Activated CD4-positive, alpha-beta T cell treated with anti-CD3 and anti-CD28 coated beads, Interleukin-2, Interleukin-6, amounts not matched to agents 100 ng/mL and 50 ng/mL, durations not matched to agents 16 hours and 8 hours (primary cell): Measurements from ENCODE around the gene METAP2.
"Not testable (repeated sequence)": the region's sequence is repeated elsewhere in the genome, so short reads cannot be mapped to it uniquely, and the experiment has no call there.

Experiments
- DNase-seq: peaks from one replicate; pipeline ENCODE4 v3.0.0-alpha.2; 2020

The METAP2 gene

DNA sequence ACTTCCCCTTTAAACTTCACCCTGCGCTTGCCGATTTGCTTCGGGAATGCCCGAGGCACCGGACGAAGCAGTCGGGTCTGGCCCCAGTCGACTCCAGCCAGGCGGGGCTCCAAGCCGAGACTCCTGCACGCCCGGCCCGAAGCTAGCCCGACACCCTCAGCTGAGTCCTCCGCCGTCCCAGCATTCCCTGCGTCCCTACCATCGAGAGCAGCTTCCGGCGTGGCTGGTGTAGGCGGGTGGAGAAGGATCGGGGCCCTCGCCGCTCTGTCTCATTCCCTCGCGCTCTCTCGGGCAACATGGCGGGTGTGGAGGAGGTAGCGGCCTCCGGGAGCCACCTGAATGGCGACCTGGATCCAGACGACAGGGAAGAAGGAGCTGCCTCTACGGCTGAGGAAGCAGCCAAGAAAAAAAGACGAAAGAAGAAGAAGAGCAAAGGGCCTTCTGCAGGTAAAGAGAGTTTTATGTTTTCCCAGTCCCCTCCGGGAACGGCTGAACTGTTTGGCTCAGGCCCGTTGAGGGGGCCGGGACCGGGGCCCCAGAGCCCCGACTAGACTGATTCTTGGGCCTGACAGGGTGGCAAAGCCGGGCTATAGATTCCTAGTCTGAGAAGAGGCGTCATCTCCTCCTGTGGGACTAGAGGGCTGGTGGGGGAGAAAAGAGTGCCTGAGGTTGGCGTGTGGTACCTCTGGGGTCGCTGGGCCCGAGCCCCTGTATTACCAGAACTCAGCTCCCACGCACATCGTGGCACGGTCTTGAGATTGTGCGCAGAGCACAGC, at the start of gene METAP2:
Gene METAP2, plus strand, starts transcription at position 269 of the 776 bp plus-strand sequence. Its CDS starts 28 bp downstream, at position 297.
- DNase-seq = peak; percentile 96

- DNase-seq = no peak
These were observed 49.5 kb upstream of the METAP2 start for GRCh38 chr12:95424271-95424994.

DNA sequence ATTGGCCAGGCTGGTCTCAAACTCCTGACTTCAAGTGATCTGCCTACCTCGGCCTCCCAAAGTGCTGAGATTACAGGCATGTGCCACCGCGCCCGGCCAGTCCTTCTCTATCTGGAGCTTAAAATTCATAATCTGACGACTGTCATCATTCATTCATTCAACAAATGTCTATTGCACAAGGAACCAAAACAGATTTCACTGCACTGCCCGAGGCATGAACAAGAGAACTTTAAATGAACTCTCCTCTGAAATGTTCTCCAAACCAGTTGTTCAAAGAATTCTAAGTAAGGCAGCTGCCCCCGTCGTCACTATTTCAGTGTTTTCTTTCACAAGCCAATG, 44.8 kb upstream of the METAP2 start:
- no peak for DNase-seq

- DNase-seq = no peak
These were observed 42.8 kb upstream of the METAP2 start for GRCh38 chr12:95431120-95431519.

DNA sequence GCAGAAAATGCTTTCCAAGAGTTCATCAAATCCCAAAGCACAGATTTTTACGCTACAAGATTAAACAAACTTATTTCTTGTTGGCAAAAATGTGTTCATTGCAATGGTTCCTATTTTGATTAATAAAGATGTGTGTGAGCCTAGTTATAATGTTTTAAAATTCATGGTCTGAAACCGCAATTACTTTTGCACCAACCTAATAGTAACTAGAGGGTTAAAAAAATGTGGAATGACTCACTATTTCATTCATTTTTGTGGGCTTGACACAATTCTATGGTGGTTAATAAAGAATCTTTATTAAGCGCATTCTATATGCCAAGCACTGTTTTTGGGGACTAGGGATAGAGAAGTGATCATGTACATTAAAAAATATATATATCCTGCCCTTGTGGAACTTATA, 38.6 kb upstream of the METAP2 start:
- no peak for DNase-seq

DNA sequence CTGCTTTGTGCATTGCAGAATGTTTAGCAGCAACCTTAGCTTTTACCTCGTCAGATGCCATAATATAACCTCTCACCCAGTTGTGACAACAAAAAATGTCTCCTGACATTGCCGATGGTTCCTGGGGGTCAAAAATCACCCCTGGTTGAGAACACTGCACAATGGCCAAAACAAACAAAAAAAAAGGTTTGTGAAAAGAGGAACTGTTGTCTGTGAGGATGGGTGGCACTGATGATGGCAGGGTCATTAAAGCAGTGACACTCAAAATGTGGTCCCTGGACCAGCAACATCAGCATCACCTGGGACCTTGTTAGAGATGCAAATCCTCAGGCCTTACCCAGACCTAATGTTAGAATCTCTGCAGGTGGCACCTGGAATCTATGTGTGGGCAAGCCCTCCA, 36.4 kb upstream of the METAP2 start:
- DNase-seq = no peak

DNA sequence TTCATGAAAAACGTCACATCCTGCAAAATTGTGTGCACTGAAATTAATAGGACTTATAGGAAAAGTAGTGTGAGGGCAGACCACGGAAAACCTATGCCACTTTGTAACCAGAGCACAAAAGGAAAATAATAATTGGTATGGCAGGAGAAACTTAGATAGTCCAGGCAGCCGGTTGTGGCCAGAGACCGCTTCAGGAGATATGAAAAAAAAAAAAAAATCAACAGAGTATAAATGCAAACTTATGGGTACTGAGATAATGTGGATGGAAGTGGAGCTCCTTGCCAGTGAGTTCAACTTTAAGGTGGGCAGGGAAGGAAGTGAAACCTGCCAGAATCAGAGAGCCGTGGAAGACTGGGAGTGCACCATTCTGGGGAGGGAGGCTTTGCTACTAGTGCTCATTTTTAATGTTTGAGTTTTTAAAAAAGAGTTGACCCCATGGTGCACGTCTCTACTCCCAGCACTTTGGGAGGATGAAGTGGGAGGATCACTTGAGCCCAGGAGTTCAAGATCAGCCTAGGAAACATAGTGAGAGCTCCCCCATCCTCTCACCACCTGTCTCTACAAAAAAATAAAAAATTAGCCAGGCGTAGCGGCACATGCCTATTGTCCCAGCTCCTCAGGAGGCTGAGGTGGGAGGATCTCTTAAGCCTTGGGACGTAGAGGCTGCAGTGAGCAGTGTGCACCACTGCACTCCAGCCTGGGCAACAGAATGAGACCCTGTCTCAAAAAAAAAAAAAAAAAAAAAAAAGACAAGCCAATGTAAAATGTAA, 34.3 kb upstream of the METAP2 start:
- DNase-seq = no peak

DNA sequence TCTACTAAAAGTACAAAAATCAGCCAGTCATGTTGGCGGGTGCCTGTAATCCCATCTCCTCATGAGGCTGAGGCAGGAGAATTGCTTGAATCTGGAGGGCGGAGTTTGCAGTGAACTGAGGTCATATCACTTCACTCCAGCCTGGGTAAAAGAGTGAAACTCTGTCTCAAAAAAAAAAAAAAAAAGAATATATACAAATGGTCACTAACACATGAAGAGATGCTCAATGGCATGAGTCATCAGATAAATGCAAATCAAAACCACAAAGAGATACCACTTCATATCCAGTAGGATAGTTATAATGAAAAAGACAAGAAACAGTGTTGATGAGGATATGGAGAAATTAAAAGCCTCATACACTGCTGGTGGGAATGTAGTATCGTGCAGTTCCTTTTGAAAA, 33.6 kb upstream of the METAP2 start:
- no peak for DNase-seq

GRCh38 chr12:95443459-95443858, 30.5 kb upstream of the METAP2 start:
- DNase-seq = no peak

GRCh38 chr12:95445099-95445498, 28.9 kb upstream of the METAP2 start:
- not testable (repeated sequence) for DNase-seq

DNA sequence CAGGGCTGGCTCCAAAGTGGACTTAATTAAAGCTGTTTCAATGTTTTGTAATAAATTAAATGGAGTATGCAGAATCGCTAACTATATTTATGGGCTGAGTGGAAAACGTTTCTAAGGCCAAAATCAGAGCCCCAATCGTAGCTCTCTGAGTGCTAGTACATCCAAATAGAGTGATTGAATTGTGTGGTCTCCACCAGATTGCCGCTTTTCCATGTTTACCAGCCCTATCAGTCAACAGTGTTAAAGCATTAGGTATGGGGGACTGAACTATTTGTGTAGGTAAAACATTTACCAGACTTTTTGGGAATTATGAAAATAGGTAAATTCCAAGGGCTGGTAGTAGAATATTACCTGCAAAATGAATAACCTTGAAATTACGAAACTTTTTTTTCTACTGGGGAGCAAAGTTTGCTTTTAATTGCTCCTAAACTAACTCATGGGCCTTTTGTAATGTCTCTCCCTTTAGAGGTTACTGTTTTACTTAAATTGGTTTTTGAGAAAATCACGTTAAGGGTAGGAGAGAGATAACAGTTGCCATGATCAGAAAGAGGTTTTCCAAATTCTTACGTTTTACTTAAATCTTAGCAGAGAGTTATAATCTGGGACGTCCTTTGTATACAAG, 28.0 kb upstream of the METAP2 start:
- no peak for DNase-seq

- DNase-seq = no peak
These were observed 27.4 kb upstream of the METAP2 start for GRCh38 chr12:95446506-95446900.

- not testable (repeated sequence) for DNase-seq
These were observed 24.3 kb upstream of the METAP2 start for GRCh38 chr12:95449656-95450055.

GRCh38 chr12:95452501-95452900, 21.5 kb upstream of the METAP2 start:
- not testable (repeated sequence) for DNase-seq

DNA sequence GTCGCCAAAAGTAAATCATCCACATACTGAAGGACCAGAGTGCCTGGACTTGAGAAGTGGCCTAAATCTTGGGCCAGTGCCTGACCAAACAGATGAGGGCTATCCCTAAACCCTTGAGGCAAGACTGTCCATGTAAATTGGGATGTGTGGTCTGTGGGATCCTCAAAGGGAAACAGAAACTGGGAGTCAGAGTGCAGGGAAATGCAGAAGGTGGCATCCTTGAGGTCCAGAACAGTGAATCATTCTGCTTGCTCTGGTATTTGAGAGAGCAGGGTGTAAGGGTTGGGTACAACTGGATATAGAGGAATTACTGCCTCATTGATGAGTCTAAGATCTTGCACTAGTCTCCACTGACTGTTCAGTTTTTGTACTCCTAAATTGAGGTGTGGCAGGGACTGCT, 20.1 kb upstream of the METAP2 start:
- DNase-seq = not testable (repeated sequence)

DNA sequence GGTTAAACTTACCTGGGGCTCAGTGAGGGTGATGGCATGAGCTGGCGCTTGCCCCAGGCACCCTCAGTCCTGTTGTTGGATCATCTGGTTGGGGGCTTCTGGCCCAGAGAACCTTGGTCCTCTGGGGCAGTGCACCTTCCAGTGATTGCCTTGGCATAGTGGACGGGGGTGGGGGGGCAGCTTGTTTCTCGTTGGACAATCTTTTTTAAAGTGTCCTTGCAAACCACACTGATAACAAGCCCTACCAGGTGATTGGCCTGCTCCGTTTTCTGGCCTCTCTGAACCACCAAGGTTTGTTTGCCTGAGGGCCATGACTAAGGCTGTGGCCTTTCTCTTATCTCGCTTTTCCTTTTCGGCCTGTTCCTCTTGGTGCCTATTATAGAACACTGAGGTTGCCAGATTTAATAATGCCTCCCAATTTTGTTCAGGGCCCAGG, 19.2 kb upstream of the METAP2 start:
- not testable (repeated sequence) for DNase-seq

DNA sequence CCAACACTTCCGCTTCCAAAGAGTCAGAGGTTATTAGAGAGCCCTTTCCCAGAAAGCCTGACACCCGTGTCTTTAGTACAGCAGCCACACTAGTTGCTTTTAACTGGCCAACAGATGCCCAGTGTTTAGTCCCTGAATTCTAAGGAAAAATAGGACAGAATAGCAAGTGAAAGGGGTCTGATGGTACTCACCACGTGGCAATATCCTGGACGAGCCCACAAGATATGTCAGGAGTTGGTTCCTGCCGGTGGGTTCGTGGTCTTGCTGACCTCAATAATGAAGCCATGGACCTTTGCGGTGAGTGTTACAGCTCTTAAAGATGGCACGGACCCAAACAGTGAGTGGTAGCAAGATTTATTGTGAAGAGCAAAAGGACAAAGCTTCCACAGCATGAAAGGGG, 16.3 kb upstream of the METAP2 start:
- not testable (repeated sequence) for DNase-seq

DNA sequence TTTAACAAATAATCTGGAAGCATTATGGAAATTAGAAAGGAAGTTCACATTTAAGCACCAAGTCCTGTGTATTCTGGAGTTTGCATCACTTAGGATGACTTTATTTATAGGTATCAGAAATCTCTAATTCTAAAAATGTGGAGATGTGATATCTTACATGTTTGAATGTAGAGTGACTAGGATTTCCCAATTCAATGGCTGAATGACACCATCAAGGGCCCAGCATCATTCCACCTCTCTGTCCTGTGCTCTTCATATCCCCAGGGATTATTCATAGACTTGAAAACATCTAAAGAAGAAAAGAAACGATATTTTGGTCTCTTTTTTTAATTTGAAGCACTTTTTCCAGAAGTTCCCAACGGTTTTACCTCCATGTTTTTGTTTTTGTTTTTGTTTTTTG, 15.2 kb upstream of the METAP2 start:
- no peak for DNase-seq

DNA sequence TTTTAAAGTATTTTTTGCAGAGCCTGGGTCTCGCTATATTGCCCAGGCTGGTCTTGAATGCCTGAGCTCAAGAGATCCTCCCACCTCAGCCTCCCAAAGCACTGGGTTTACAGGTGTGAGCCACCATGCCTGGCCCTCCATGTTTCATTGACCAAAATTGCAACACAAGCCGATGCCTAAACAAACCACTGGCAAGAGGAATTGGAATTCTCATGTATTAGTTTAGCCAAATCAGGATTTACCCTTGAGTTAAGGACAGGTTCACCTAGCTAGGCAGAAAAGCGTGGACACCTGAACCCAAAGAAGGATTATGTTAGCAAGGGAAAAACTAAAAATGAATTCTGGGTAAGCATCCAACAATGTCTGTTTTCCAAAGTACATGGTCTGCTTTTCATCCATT, 14.6 kb upstream of the METAP2 start:
- DNase-seq = no peak

DNA sequence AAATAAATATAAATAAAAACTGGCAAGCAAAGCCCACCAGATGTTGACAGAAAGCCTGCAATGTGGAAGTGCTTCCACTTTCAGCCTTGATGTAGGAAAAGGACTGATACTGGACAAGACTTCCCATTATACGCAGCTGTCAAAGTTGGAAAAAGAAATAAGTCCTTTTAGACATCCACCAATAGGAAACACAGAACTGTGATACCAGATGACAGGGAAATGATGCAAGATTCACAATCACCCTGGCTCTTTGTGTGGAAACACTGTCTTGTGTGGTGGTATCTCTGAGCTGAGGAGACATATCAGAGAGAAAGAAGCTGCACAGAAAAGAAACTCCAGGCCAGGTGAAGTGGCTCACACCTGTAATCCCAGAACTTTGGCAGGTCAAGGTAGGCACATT, 13.8 kb upstream of the METAP2 start:
- no peak for DNase-seq

GRCh38 chr12:95460896-95461295, 13.1 kb upstream of the METAP2 start:
- no peak for DNase-seq

GRCh38 chr12:95462081-95462480, 11.9 kb upstream of the METAP2 start:
- DNase-seq = no peak

- DNase-seq = no peak
These were observed 11.4 kb upstream of the METAP2 start for GRCh38 chr12:95462551-95462950.
